Measurements from ENCODE around the gene BOC. TPM values are rescaled to one million over a fixed set of nuclear protein-coding genes. Genes with fewer than 3 reads are reported as not detected.

BOC gene
- total RNA-seq, 2 donors from 2014 or later: 1.9 to 9.8 TPM

DNA sequence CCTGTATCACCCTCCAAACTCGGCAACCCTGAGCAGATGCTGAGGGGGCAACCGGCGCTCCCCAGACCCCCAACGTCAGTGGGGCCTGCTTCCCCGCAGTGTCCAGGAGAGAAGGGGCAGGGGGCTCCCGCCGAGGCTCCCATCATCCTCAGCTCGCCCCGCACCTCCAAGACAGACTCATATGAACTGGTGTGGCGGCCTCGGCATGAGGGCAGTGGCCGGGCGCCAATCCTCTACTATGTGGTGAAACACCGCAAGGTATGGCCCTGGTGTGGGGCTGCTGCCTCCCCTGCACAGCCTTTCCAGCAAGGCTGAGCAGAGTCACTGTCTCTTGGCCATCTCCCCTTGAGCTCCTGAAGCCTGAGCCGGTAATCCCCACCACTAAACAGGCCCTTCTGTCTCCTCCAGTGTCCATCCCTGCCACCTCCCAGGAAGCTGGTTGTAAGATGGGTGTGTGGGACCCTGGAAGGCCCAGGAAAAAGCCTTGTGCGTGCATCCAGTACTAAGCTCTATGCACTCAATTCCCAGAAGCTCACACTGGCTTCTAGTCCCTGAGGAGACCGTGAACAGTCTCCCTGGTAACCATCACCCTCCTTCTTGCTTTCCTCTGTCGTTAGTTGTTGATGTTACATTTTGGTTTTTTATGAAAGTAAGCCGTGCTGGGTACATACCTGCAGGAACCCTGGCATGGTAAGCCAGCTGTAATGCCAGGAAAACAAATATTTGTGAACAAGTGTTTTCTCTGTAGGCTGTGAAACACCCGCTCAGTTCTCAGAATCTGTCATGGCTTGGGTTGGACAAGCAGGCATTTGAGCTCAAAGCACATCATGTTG is 63.3 kb downstream of the BOC start:
- no peaks in the 10 kb centered on the region for H3K36me3 ChIP-seq
- H3K9me3 ChIP-seq: no peaks in the 10 kb centered on the region
- H3K9ac ChIP-seq (ENCODE audit: low read depth in 2 of 2, low read length in 2 of 2): no peak overlapping the region
- H3K4me3 ChIP-seq: no peak overlapping the region
- no peaks in the 10 kb centered on the region for H3K27me3 ChIP-seq
- H3K27ac ChIP-seq: no peak overlapping the region
- DNase-seq: no peak
- TF ChIP-seq, protein P1, sequence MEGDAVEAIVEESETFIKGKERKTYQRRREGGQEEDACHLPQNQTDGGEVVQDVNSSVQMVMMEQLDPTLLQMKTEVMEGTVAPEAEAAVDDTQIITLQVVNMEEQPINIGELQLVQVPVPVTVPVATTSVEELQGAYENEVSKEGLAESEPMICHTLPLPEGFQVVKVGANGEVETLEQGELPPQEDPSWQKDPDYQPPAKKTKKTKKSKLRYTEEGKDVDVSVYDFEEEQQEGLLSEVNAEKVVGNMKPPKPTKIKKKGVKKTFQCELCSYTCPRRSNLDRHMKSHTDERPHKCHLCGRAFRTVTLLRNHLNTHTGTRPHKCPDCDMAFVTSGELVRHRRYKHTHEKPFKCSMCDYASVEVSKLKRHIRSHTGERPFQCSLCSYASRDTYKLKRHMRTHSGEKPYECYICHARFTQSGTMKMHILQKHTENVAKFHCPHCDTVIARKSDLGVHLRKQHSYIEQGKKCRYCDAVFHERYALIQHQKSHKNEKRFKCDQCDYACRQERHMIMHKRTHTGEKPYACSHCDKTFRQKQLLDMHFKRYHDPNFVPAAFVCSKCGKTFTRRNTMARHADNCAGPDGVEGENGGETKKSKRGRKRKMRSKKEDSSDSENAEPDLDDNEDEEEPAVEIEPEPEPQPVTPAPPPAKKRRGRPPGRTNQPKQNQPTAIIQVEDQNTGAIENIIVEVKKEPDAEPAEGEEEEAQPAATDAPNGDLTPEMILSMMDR (IDR thresholded peaks at IDR 0.05): no peak
- intact Hi-C loops (cut with DNase I): no loop called here
- H3K4me1 ChIP-seq: no peaks in the 10 kb centered on the region

DNA sequence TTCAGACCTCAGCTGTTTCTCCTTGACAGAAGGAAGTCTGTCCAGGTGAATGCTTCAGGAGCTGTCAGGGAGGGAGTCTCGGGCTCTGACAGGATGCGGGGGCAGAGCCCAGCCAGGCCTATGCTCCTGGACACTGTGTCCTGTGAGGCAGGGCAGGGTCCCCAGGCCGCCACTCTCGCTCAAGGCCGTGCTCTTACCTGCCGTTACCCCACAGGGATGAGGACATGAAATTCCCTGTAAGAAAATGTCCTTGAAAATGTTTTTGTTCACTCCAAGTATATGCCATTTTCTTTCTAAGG is 63.9 kb downstream of the BOC start:
- intact Hi-C loops (cut with DNase I): no loop called here
- H3K36me3 ChIP-seq: no peaks in the 10 kb centered on the region
- H3K4me3 ChIP-seq: no peak overlapping the region

DNA sequence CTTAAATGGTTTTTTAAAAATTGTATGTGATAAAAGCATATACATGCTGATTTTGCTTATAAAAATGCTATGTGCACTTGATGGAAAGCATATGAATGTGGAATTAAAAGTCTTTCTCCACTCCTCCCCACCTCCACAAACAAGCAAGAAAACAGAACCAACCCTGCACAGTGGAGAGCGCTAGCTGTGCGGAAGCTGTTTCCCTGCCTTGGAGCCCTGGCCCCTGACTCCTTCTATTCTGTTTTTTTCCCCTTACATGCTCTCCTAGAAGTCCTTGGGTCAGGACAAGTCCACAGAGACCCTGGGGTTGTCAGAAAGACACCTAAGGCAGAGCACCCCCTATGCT is 64.2 kb downstream of the BOC start:
- Histone ChIP-seq H3K9me3 (no peaks in the 10 kb centered on the region), H3K27me3 (no peaks in the 10 kb centered on the region), H3K9ac (ENCODE audit: low read depth in 2 of 2, low read length in 2 of 2) (no peak overlapping the region), H3K27ac (peak overlapping the region; percentile 47), H3K4me3 (no peak overlapping the region), H3K36me3 (no peaks in the 10 kb centered on the region), H3K4me1 (no peaks in the 10 kb centered on the region)
- TF ChIP-seq, protein P1 (IDR thresholded peaks at IDR 0.05): no peak
- DNase-seq: no peak
- intact Hi-C loops (cut with DNase I): no loop called here

More for the DNA sequence above, 63.9 kb downstream of the BOC start:
- H3K27me3 ChIP-seq: no peaks in the 10 kb centered on the region
- TF ChIP-seq, protein P1 (IDR thresholded peaks at IDR 0.05): no peak
- H3K4me1 ChIP-seq: no peaks in the 10 kb centered on the region
- H3K27ac ChIP-seq: no peak overlapping the region
- no peak overlapping the region for H3K9ac ChIP-seq (ENCODE audit: low read depth in 2 of 2, low read length in 2 of 2)
- no peaks in the 10 kb centered on the region for H3K9me3 ChIP-seq
- DNase-seq: no peak

DNA sequence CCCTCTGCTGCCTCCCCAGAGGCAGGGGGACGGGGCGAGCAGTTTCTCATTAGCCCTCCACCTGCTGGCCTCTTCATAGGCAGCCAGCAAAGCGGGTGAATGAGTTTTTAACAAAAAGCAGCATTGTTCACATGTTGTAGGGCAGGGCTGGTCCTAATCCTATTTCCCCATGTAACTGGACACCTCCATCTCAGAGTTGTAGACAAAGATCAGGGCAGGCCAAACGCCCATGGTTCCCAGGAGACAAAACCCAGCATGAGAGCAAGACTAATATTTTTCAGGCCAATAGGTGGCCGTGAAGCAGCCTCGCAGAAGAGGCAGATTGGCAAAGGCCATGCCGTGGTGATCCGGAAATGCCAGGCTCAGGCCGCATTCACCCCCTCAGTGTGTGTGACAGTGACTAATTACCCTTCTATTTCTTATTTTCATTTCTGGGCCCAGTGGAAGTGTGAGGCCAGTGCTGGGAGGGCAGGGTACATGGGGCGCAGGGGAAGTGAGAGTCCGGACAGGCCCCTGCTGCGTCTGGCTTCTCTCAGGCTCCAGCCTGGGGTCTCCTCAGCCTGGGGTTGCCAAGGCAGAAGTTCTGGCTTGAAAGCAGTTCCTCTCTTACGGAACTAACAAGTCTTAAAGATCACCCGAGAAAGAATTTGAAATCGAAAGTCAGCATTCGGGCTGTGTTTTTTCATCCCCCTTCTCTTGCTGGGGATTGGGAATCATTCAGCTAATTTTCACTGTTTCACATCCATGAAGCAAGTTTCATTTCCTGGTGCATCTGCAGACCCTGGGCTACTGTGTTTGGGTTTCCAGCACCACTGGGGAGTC is 64.8 kb downstream of the BOC start:
- Histone ChIP-seq H3K4me3 (no peak overlapping the region), H3K27me3 (no peaks in the 10 kb centered on the region), H3K36me3 (no peaks in the 10 kb centered on the region), H3K27ac (peak overlapping the region; percentile 47), H3K4me1 (no peaks in the 10 kb centered on the region), H3K9ac (ENCODE audit: low read depth in 2 of 2, low read length in 2 of 2) (no peak overlapping the region), H3K9me3 (no peaks in the 10 kb centered on the region)
- DNase-seq: no peak
- TF ChIP-seq, protein P1 (IDR thresholded peaks at IDR 0.05): no peak
- intact Hi-C loops (cut with DNase I): no loop called here

DNA sequence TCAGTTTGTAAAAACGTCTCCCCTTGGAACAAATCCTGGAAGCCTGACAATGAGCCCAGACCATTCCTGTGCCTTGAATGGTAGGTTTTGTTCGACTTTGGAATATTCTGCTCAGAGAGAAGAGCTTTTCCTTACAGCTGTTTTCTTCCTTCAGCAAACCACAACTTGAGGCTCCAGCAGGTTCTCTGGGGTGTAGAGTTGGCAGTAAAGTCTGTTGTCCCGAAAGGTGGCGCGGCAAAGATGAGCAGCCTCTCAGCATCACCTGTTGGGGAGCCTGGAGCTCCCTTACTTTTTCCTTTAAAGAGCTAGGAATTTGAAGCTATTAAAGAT is 65.4 kb downstream of the BOC start:
- H3K27ac ChIP-seq: peak overlapping the region; percentile 47
- H3K9ac ChIP-seq (ENCODE audit: low read depth in 2 of 2, low read length in 2 of 2): no peak overlapping the region
- intact Hi-C loops (cut with DNase I): no loop called here
- no peaks in the 10 kb centered on the region for H3K27me3 ChIP-seq
- no peak for DNase-seq
- H3K36me3 ChIP-seq: no peaks in the 10 kb centered on the region
- TF ChIP-seq, protein P1 (IDR thresholded peaks at IDR 0.05): no peak
- H3K9me3 ChIP-seq: no peaks in the 10 kb centered on the region
- no peak overlapping the region for H3K4me3 ChIP-seq
- no peaks in the 10 kb centered on the region for H3K4me1 ChIP-seq

Data from colonic mucosa (tissue), 4 donors.